WTC11 (cell line): ENCODE data around the gene CENPU. TPM values are rescaled to one million over a fixed set of nuclear protein-coding genes. Genes with fewer than 3 reads are reported as not detected.

Experiments used
- ATAC-seq: fragments of 200-7000 bp; cut with Tn5 transposase; 2 replicates; pipeline ENCODE4 v1.10.0; 2021; ENCODE audit warnings: mild to moderate bottlenecking, moderate library complexity
- CTCF ChIA-PET: fragments of 300-600 bp; sonication (Branson Sonifier 250); formaldehyde crosslinking; loops from one replicate; lab custom pipeline; 2021; ENCODE audit warnings: antibody characterized with exemption; lab: Charles Lee
- POLR2A ChIA-PET: fragments of 350-600 bp; sonication (Branson Sonifier 250); formaldehyde crosslinking; loops from one replicate; lab custom pipeline; 2021; ENCODE audit warnings: antibody characterized with exemption; lab: Charles Lee
- DNase-seq: peaks from one replicate; pipeline ENCODE4 v3.0.0; 2021; ENCODE audit warnings: low spot score
- H3K27ac Mint-ChIP-seq: 2 replicates; pipeline ENCODE4 v1.8.0; 2021; ENCODE audit warnings: mixed read lengths
- H3K27me3 Mint-ChIP-seq: 2 replicates; pipeline ENCODE4 v1.8.0; 2021; ENCODE audit warnings: low read depth, mild to moderate bottlenecking, moderate library complexity, mixed read lengths
- H3K36me3 Mint-ChIP-seq: 2 replicates; pipeline ENCODE4 v1.8.0; 2021; ENCODE audit warnings: mixed read lengths
- H3K4me1 Mint-ChIP-seq: 2 replicates; pipeline ENCODE4 v1.8.0; 2022; ENCODE audit warnings: mixed read lengths
- H3K4me3 Mint-ChIP-seq: 2 replicates; pipeline ENCODE4 v1.8.0; 2021; ENCODE audit warnings: mild to moderate bottlenecking, moderate library complexity, mixed read lengths
- H3K9me3 Mint-ChIP-seq: 2 replicates; pipeline ENCODE4 v1.8.0; 2021; ENCODE audit warnings: mixed read lengths
- CREM ChIP-seq: sonication (generic); formaldehyde crosslinking; IDR thresholded peaks from 2 replicates; pipeline ENCODE4 v1.8.1; 2022; ENCODE audit warnings: mild to moderate bottlenecking, missing genetic modification reagents, moderate library complexity
- ESRRA ChIP-seq: sonication (generic); formaldehyde crosslinking; IDR thresholded peaks from 2 replicates; pipeline ENCODE4 v1.8.1; 2022; ENCODE audit warnings: mild to moderate bottlenecking, missing genetic modification reagents, borderline replicate concordance
- ETV6 ChIP-seq: sonication (generic); formaldehyde crosslinking; IDR thresholded peaks from 2 replicates; pipeline ENCODE4 v1.8.1; 2022; ENCODE audit warnings: mild to moderate bottlenecking, missing genetic modification reagents
- FOXP1 ChIP-seq: sonication (generic); formaldehyde crosslinking; IDR thresholded peaks from 2 replicates; pipeline ENCODE4 v1.8.0; 2022; ENCODE audit warnings: missing genetic modification reagents, mild to moderate bottlenecking, moderate library complexity, borderline replicate concordance
- IRF2 ChIP-seq: sonication (generic); formaldehyde crosslinking; IDR thresholded peaks from 2 replicates; pipeline ENCODE4 v1.8.0; 2022; ENCODE audit warnings: low read depth, missing genetic modification reagents, borderline replicate concordance
- JAZF1 ChIP-seq: fragments of 250-450 bp; sonication (Bioruptor Pico); IDR thresholded peaks from 2 replicates; pipeline ENCODE4 v1.9.0; 2021; ENCODE audit warnings: moderate library complexity, mild to moderate bottlenecking, inconsistent platforms
- NFYB ChIP-seq: sonication (generic); formaldehyde crosslinking; conservative IDR thresholded peaks from 2 replicates; pipeline ENCODE4 v1.8.0; 2022; ENCODE audit warnings: low read depth, missing genetic modification reagents
- NR1H2 ChIP-seq: sonication (generic); formaldehyde crosslinking; IDR thresholded peaks from 2 replicates; pipeline ENCODE4 v1.9.0; 2021; ENCODE audit warnings: mild to moderate bottlenecking, moderate library complexity, missing genetic modification reagents
- NR3C1 ChIP-seq: sonication (generic); formaldehyde crosslinking; conservative IDR thresholded peaks from 2 replicates; pipeline ENCODE4 v1.8.1; 2023; ENCODE audit warnings: low read depth, mild to moderate bottlenecking, missing genetic modification reagents
- RELA ChIP-seq: sonication (generic); formaldehyde crosslinking; IDR thresholded peaks from 2 replicates; pipeline ENCODE4 v1.8.1; 2022; ENCODE audit warnings: missing genetic modification reagents, mild to moderate bottlenecking, borderline replicate concordance
- SMAD4 ChIP-seq: sonication (generic); formaldehyde crosslinking; IDR thresholded peaks from 2 replicates; pipeline ENCODE4 v1.8.0; 2022; ENCODE audit warnings: mild to moderate bottlenecking, missing genetic modification reagents
- SOX15 ChIP-seq: fragments of 250-450 bp; sonication (Bioruptor Pico); IDR thresholded peaks from 2 replicates; pipeline ENCODE4 v1.9.0; 2021; ENCODE audit warnings: mild to moderate bottlenecking
- SP1 ChIP-seq: sonication (generic); formaldehyde crosslinking; conservative IDR thresholded peaks from 2 replicates; pipeline ENCODE4 v1.8.1; 2022; ENCODE audit warnings: missing genetic modification reagents
- TEAD4 ChIP-seq: sonication (generic); formaldehyde crosslinking; IDR thresholded peaks from 2 replicates; pipeline ENCODE4 v1.8.0; 2022; ENCODE audit warnings: mild to moderate bottlenecking, missing genetic modification reagents
- ZNF396 ChIP-seq: fragments of 250-450 bp; sonication (Bioruptor Pico); IDR thresholded peaks from 2 replicates; pipeline ENCODE4 v1.8.0; 2021; ENCODE audit warnings: mild to moderate bottlenecking, moderate library complexity, borderline replicate concordance
- ZNF416 ChIP-seq: fragments of 250-450 bp; sonication (Bioruptor Pico); IDR thresholded peaks from 2 replicates; pipeline ENCODE4 v1.9.0; 2021; ENCODE audit warnings: mild to moderate bottlenecking, inconsistent platforms
- ZNF671 ChIP-seq: fragments of 250-450 bp; sonication (Bioruptor Pico); IDR thresholded peaks from 2 replicates; pipeline ENCODE4 v1.8.0; 2021; ENCODE audit warnings: mild to moderate bottlenecking
- total RNA-seq: library from RNA; stranded (reverse); gene quantifications from 3 replicates; pipeline ENCODE4 v1.2.3, GENCODE V29; 2021
- TF ChIP-seq, protein P1 (sequence below): sonication (generic); formaldehyde crosslinking; IDR thresholded peaks from 2 replicates; pipeline ENCODE4 v1.8.1; 2022; ENCODE audit warnings: mild to moderate bottlenecking, moderate library complexity, missing genetic modification reagents
- TF ChIP-seq, protein P2 (sequence below): sonication (generic); formaldehyde crosslinking; IDR thresholded peaks from 2 replicates; pipeline ENCODE4 v1.8.0; 2023; ENCODE audit warnings: missing genetic modification reagents, mild to moderate bottlenecking, borderline replicate concordance
- TF ChIP-seq, protein P3 (sequence below): sonication (generic); formaldehyde crosslinking; IDR thresholded peaks from 2 replicates; pipeline ENCODE4 v1.8.0; 2023; ENCODE audit warnings: mild to moderate bottlenecking, missing genetic modification reagents
- TF ChIP-seq, protein P4 (sequence below): sonication (generic); formaldehyde crosslinking; conservative IDR thresholded peaks from 2 replicates; pipeline ENCODE4 v1.8.1; 2022; ENCODE audit warnings: mild to moderate bottlenecking, missing genetic modification reagents
- TF ChIP-seq, protein P5 (sequence below): sonication (generic); formaldehyde crosslinking; IDR thresholded peaks from 2 replicates; pipeline ENCODE4 v1.8.0; 2022; ENCODE audit warnings: mild to moderate bottlenecking, missing genetic modification reagents
- TF ChIP-seq, protein P6 (sequence below): sonication (generic); formaldehyde crosslinking; IDR thresholded peaks from 2 replicates; pipeline ENCODE4 v1.8.1; 2022; ENCODE audit warnings: low read depth, mild to moderate bottlenecking, moderate library complexity, missing genetic modification reagents, borderline replicate concordance
- TF ChIP-seq, protein P7 (sequence below): fragments of 250-450 bp; sonication (Bioruptor Pico); IDR thresholded peaks from 2 replicates; pipeline ENCODE4 v1.9.0; 2021; ENCODE audit warnings: mild to moderate bottlenecking
- TF ChIP-seq, protein P8 (sequence below): fragments of 250-450 bp; sonication (Bioruptor Pico); IDR thresholded peaks from 2 replicates; pipeline ENCODE4 v1.9.0; 2021; ENCODE audit warnings: mild to moderate bottlenecking

Gene CENPU
- total RNA-seq, 1 experiment from 2014 or later, result 60.5 TPM

DNA sequence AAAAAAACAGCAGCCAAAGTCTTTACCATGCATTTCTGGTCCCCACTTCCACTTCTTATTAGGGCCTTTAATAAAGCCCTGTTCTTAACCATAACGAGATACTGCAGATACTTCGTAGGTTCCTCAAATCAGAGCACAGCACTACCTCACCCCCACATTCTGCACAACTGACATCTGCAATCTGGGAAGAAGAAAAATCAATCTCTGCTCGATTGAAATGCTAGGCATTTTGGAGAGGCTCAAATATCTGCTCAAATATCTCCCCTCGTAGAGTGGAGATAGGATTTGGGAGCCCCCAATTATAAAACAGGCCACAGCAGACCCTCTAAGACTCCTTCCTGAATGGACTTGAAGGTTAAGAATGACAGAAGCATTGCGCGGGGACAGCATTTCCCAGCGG is 40.3 kb upstream of the CENPU start:
- ChIA-PET CTCF (no interaction called here), POLR2A (no interaction called here)
- Mint-ChIP-seq H3K27me3 (no peaks in the 10 kb centered on the region), H3K9me3 (peaks cover 5% of the 10 kb centered on the region), H3K27ac (no peak overlapping the region), H3K36me3 (peaks cover under 1% of the 10 kb centered on the region), H3K4me3 (no peak overlapping the region), H3K4me1 (no peaks in the 10 kb centered on the region)
- ATAC-seq (no peak), DNase-seq (no peak)
- TF ChIP-seq, protein P1, sequence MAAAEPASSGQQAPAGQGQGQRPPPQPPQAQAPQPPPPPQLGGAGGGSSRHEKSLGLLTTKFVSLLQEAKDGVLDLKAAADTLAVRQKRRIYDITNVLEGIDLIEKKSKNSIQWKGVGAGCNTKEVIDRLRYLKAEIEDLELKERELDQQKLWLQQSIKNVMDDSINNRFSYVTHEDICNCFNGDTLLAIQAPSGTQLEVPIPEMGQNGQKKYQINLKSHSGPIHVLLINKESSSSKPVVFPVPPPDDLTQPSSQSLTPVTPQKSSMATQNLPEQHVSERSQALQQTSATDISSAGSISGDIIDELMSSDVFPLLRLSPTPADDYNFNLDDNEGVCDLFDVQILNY (CRISPR knock-in tag), result no peak
- TF ChIP-seq JAZF1 (CRISPR knock-in tag) (no peak), FOXP1 (no peak), SP1 (CRISPR knock-in tag) (no peak), NFYB (CRISPR knock-in tag) (no peak), ETV6 (no peak), ZNF416 (CRISPR knock-in tag) (no peak), CREM (no peak), TEAD4 (no peak), ESRRA (no peak), RELA (no peak), NR3C1 (CRISPR knock-in tag) (no peak), IRF2 (CRISPR knock-in tag) (no peak), ZNF396 (CRISPR knock-in tag) (no peak)
- TF ChIP-seq, protein P2, sequence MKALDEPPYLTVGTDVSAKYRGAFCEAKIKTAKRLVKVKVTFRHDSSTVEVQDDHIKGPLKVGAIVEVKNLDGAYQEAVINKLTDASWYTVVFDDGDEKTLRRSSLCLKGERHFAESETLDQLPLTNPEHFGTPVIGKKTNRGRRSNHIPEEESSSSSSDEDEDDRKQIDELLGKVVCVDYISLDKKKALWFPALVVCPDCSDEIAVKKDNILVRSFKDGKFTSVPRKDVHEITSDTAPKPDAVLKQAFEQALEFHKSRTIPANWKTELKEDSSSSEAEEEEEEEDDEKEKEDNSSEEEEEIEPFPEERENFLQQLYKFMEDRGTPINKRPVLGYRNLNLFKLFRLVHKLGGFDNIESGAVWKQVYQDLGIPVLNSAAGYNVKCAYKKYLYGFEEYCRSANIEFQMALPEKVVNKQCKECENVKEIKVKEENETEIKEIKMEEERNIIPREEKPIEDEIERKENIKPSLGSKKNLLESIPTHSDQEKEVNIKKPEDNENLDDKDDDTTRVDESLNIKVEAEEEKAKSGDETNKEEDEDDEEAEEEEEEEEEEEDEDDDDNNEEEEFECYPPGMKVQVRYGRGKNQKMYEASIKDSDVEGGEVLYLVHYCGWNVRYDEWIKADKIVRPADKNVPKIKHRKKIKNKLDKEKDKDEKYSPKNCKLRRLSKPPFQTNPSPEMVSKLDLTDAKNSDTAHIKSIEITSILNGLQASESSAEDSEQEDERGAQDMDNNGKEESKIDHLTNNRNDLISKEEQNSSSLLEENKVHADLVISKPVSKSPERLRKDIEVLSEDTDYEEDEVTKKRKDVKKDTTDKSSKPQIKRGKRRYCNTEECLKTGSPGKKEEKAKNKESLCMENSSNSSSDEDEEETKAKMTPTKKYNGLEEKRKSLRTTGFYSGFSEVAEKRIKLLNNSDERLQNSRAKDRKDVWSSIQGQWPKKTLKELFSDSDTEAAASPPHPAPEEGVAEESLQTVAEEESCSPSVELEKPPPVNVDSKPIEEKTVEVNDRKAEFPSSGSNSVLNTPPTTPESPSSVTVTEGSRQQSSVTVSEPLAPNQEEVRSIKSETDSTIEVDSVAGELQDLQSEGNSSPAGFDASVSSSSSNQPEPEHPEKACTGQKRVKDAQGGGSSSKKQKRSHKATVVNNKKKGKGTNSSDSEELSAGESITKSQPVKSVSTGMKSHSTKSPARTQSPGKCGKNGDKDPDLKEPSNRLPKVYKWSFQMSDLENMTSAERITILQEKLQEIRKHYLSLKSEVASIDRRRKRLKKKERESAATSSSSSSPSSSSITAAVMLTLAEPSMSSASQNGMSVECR (CRISPR knock-in tag), result no peak
- TF ChIP-seq, protein P3, sequence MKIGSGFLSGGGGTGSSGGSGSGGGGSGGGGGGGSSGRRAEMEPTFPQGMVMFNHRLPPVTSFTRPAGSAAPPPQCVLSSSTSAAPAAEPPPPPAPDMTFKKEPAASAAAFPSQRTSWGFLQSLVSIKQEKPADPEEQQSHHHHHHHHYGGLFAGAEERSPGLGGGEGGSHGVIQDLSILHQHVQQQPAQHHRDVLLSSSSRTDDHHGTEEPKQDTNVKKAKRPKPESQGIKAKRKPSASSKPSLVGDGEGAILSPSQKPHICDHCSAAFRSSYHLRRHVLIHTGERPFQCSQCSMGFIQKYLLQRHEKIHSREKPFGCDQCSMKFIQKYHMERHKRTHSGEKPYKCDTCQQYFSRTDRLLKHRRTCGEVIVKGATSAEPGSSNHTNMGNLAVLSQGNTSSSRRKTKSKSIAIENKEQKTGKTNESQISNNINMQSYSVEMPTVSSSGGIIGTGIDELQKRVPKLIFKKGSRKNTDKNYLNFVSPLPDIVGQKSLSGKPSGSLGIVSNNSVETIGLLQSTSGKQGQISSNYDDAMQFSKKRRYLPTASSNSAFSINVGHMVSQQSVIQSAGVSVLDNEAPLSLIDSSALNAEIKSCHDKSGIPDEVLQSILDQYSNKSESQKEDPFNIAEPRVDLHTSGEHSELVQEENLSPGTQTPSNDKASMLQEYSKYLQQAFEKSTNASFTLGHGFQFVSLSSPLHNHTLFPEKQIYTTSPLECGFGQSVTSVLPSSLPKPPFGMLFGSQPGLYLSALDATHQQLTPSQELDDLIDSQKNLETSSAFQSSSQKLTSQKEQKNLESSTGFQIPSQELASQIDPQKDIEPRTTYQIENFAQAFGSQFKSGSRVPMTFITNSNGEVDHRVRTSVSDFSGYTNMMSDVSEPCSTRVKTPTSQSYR (CRISPR knock-in tag), result no peak
- TF ChIP-seq, protein P4, sequence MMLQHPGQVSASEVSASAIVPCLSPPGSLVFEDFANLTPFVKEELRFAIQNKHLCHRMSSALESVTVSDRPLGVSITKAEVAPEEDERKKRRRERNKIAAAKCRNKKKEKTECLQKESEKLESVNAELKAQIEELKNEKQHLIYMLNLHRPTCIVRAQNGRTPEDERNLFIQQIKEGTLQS, result no peak
- TF ChIP-seq, protein P5, sequence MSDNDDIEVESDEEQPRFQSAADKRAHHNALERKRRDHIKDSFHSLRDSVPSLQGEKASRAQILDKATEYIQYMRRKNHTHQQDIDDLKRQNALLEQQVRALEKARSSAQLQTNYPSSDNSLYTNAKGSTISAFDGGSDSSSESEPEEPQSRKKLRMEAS (CRISPR knock-in tag), result no peak

DNA sequence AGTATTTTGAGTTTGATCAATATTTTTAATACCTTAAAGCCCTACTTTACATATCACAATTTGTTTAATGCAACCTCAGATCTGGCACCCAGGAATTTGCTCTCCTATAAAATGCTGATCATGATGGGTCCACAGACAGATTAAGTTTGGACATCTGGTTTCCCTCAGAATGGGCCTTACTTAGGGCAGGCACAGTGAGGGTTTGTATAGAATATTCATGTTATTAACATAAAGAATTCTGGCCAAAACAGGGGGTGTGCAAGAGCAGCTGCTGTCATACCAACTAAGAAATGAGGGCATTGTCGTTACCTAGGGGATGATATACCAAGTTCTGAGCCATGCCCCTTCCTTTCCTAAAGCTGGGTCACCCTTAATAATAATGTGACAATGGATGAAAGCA is 37.5 kb upstream of the CENPU start:
- Mint-ChIP-seq H3K4me3 (no peak overlapping the region), H3K36me3 (no peaks in the 10 kb centered on the region), H3K4me1 (no peaks in the 10 kb centered on the region), H3K9me3 (no peaks in the 10 kb centered on the region), H3K27me3 (no peaks in the 10 kb centered on the region), H3K27ac (no peak overlapping the region)
- CTCF ChIA-PET, result no interaction called here
- DNase-seq, result no peak
- no peak for ATAC-seq
- POLR2A ChIA-PET, result no interaction called here
- TF ChIP-seq SOX15 (CRISPR knock-in tag), result no peak
- TF ChIP-seq, protein P6, sequence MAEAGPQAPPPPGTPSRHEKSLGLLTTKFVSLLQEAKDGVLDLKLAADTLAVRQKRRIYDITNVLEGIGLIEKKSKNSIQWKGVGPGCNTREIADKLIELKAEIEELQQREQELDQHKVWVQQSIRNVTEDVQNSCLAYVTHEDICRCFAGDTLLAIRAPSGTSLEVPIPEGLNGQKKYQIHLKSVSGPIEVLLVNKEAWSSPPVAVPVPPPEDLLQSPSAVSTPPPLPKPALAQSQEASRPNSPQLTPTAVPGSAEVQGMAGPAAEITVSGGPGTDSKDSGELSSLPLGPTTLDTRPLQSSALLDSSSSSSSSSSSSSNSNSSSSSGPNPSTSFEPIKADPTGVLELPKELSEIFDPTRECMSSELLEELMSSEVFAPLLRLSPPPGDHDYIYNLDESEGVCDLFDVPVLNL, result no peak
- TF ChIP-seq NR3C1 (CRISPR knock-in tag), result no peak
- TF ChIP-seq, protein P7, sequence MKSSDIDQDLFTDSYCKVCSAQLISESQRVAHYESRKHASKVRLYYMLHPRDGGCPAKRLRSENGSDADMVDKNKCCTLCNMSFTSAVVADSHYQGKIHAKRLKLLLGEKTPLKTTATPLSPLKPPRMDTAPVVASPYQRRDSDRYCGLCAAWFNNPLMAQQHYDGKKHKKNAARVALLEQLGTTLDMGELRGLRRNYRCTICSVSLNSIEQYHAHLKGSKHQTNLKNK (CRISPR knock-in tag), result no peak
- TF ChIP-seq, protein P8, sequence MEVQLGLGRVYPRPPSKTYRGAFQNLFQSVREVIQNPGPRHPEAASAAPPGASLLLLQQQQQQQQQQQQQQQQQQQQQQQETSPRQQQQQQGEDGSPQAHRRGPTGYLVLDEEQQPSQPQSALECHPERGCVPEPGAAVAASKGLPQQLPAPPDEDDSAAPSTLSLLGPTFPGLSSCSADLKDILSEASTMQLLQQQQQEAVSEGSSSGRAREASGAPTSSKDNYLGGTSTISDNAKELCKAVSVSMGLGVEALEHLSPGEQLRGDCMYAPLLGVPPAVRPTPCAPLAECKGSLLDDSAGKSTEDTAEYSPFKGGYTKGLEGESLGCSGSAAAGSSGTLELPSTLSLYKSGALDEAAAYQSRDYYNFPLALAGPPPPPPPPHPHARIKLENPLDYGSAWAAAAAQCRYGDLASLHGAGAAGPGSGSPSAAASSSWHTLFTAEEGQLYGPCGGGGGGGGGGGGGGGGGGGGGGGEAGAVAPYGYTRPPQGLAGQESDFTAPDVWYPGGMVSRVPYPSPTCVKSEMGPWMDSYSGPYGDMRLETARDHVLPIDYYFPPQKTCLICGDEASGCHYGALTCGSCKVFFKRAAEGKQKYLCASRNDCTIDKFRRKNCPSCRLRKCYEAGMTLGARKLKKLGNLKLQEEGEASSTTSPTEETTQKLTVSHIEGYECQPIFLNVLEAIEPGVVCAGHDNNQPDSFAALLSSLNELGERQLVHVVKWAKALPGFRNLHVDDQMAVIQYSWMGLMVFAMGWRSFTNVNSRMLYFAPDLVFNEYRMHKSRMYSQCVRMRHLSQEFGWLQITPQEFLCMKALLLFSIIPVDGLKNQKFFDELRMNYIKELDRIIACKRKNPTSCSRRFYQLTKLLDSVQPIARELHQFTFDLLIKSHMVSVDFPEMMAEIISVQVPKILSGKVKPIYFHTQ, result no peak
- no peak for TF ChIP-seq NR1H2 (CRISPR knock-in tag)
- no peak for TF ChIP-seq ZNF671 (CRISPR knock-in tag)
- no peak for TF ChIP-seq IRF2 (CRISPR knock-in tag)
- no peak for TF ChIP-seq SMAD4 (CRISPR knock-in tag)
